ENCODE data around the gene SCD.
A peak's percentile ranks its signal among the peaks of the same experiment; 100 is the strongest.

The SCD gene

GRCh38 chr10:100347568-100348195 lies 649 bp downstream of the SCD start:
- Histone ChIP-seq H3K27me3 (ENCODE audit: insufficient read depth, low read depth, severe bottlenecking) (no peaks in the 10 kb centered on the region), H3K9me3 (ENCODE audit: severe bottlenecking) (no peaks in the 10 kb centered on the region), H3K36me3 (peaks cover 49% of the 10 kb centered on the region), H3K27ac (peak overlapping the region; percentile 71), H3K4me3 (ENCODE audit: low read depth, low read length) (peak overlapping the region; percentile 91)
- peak; percentile 36 for DNase-seq
- TF ChIP-seq CTCF (IDR thresholded peaks at IDR 0.05; ENCODE audit: low read depth, low read length), result no peak

GRCh38 chr10:100348389-100348927 lies 1.4 kb downstream of the SCD start:
- no peak overlapping the region for H3K27ac ChIP-seq
- no peaks in the 10 kb centered on the region for H3K9me3 ChIP-seq (ENCODE audit: severe bottlenecking)
- peak overlapping the region; percentile 91 for H3K4me3 ChIP-seq (ENCODE audit: low read depth, low read length)
- DNase-seq, result no peak
- no peak for TF ChIP-seq CTCF (IDR thresholded peaks at IDR 0.05; ENCODE audit: low read depth, low read length)
- no peaks in the 10 kb centered on the region for H3K27me3 ChIP-seq (ENCODE audit: insufficient read depth, low read depth, severe bottlenecking)
- H3K36me3 ChIP-seq, result peaks cover 57% of the 10 kb centered on the region

GRCh38 chr10:100349087-100349486 lies 2.1 kb downstream of the SCD start:
- no peak for DNase-seq
- peaks cover 63% of the 10 kb centered on the region for H3K36me3 ChIP-seq
- H3K27me3 ChIP-seq (ENCODE audit: insufficient read depth, low read depth, severe bottlenecking), result no peaks in the 10 kb centered on the region
- no peak for TF ChIP-seq CTCF (IDR thresholded peaks at IDR 0.05; ENCODE audit: low read depth, low read length)
- peak overlapping the region; percentile 4; the same call in 1 of the 2 replicates for H3K4me3 ChIP-seq (ENCODE audit: low read depth, low read length)
- no peak overlapping the region for H3K27ac ChIP-seq
- no peaks in the 10 kb centered on the region for H3K9me3 ChIP-seq (ENCODE audit: severe bottlenecking)

GRCh38 chr10:100349672-100350071 lies 2.6 kb downstream of the SCD start:
- no peak for DNase-seq
- TF ChIP-seq CTCF (IDR thresholded peaks at IDR 0.05; ENCODE audit: low read depth, low read length), result no peak
- H3K9me3 ChIP-seq (ENCODE audit: severe bottlenecking), result no peaks in the 10 kb centered on the region
- peaks cover 69% of the 10 kb centered on the region for H3K36me3 ChIP-seq
- H3K27me3 ChIP-seq (ENCODE audit: insufficient read depth, low read depth, severe bottlenecking), result no peaks in the 10 kb centered on the region
- H3K27ac ChIP-seq, result no peak overlapping the region
- H3K4me3 ChIP-seq (ENCODE audit: low read depth, low read length), result peak overlapping the region; percentile 4; the same call in 1 of the 2 replicates

- DNase-seq, result no peak
- Histone ChIP-seq H3K4me3 (ENCODE audit: low read depth, low read length) (no peak overlapping the region), H3K27ac (no peak overlapping the region), H3K36me3 (peaks cover 83% of the 10 kb centered on the region), H3K27me3 (ENCODE audit: insufficient read depth, low read depth, severe bottlenecking) (no peaks in the 10 kb centered on the region), H3K9me3 (ENCODE audit: severe bottlenecking) (no peaks in the 10 kb centered on the region)
- TF ChIP-seq CTCF (IDR thresholded peaks at IDR 0.05; ENCODE audit: low read depth, low read length), result no peak
Measured at GRCh38 chr10:100350914-100351485, 4.0 kb downstream of the SCD start.

Measured in WERI-Rb-1 (cell line).